GM12892 (cell line): ENCODE data around the gene SLC35F6.
"Not testable (repeated sequence)": the region's sequence is repeated elsewhere in the genome, so short reads cannot be mapped to it uniquely, and the experiment has no call there.

Experiments used
- POLR2A ChIP-seq: IDR thresholded peaks from 2 replicates; pipeline ENCODE4 v1.6.1; 2011; ENCODE audit warnings: low read depth, low read length, control low read depth
- POLR2AphosphoS5 ChIP-seq: IDR thresholded peaks from 2 replicates; pipeline ENCODE4 v1.6.1; 2011; ENCODE audit warnings: low read depth, low read length, control low read depth

DNA sequence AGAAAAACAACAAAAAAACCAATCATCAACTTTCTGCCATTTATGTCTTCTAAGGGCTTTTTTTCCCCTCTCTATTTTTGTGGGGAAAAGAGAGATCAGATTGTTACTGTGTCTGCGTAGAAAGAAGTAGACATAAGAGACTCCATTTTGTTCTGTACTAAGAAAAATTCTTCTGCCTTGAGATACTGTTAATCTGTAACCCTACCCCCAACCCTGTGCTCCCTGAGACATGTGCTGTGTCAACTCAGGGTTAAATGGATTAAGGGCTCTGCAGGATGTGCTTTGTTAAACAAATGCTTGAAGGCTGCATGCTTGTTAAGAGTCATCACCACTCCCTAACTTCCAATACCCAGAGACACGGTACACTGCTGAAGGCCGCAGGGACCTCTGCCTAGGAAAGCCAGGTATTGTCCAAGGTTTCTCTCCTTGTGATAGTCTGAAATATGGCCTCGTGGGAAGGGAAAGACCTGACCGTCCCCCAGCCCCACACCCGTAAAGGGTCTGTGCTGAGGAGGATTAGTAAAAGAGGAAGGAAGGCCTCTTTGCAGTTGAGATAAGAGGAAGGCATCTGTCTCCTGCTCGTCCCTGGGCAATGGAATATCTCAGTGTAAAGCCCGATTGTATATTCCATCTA, 14.2 kb upstream of the SLC35F6 start:
- not testable (repeated sequence) for TF ChIP-seq POLR2A, POLR2AphosphoS5
